HepG2 (cell line): Measurements from ENCODE around the gene COL2A1. TPM values are rescaled to one million over a fixed set of nuclear protein-coding genes. Genes with fewer than 3 reads are reported as not detected.

ENCODE experiments used
- ATAC-seq: fragments of 200-7000 bp; cut with Tn5 transposase; 3 replicates; pipeline ENCODE4 v1.9.1; 2020; ENCODE audit warnings: mild to moderate bottlenecking, moderate library complexity
- BruUV-seq: library from RNA; stranded (reverse); fragments of 400-500 nt; replicated peaks from 2 replicates; lab custom pipeline; 2021; lab: Mats Ljungman, UMichigan
- CTCF ChIA-PET: fragments of 300-600 bp; formaldehyde crosslinking; extraction: SDS; loops from one replicate; lab custom pipeline; 2021; ENCODE audit warnings: low total read pairs, inconsistent platforms, low intra/inter-chr PET ratio; lab: Yijun Ruan, JAX
- POLR2A ChIA-PET: fragments of 350-600 bp; sonication (Branson Sonifier 250); formaldehyde crosslinking; loops from one replicate; lab custom pipeline; 2020; ENCODE audit warnings: antibody characterized with exemption, inconsistent platforms; lab: Yijun Ruan, JAX
- DNase-seq: peaks from one replicate; pipeline ENCODE4 v3.0.0-alpha.2; 2015; ENCODE audit warnings: low spot score
- FAIRE-seq: peaks from 3 replicates; lab custom pipeline; 2011; peaks lifted over from hg19 to GRCh38; lab: Jason Lieb, UNC
- H2AFZ ChIP-seq: one replicate; pipeline ENCODE4 v1.6.1; 2011; ENCODE audit warnings: low read length, inconsistent platforms
- H3K27ac ChIP-seq: fragments of 300-600 bp; 3 replicates; pipeline ENCODE4 v1.8.0; 2011; ENCODE audit warnings: mixed run types, mild to moderate bottlenecking, mixed read lengths, low read length, inconsistent platforms; ENCODE audit not compliant: insufficient read depth; ENCODE audit errors: extremely low read length
- H3K27me3 ChIP-seq, 2 experiments: fragments of 200-600 bp in 1 of 2; 2 replicates in 1 of 2; 3 replicates in 1 of 2; pipeline versions ENCODE4 v1.6.0 to v1.8.0; 2011; ENCODE audit warnings: low read length in 2 of 2, mild to moderate bottlenecking in 2 of 2, moderate library complexity in 2 of 2, inconsistent platforms in 1 of 2; ENCODE audit not compliant: insufficient read depth in 2 of 2, control insufficient read depth in 1 of 2
- H3K36me3 ChIP-seq, 2 experiments: fragments of 200-600 bp in 1 of 2; replicated peaks in 1 of 2; 2 replicates in 1 of 2; 3 replicates in 1 of 2; pipeline versions ENCODE4 v1.5.1 to v1.8.0; 2011; ENCODE audit warnings: low read length in 2 of 2, inconsistent platforms in 1 of 2; ENCODE audit not compliant: insufficient read depth in 2 of 2, control insufficient read depth in 1 of 2
- H3K4me1 ChIP-seq: 2 replicates; pipeline ENCODE4 v1.5.1; 2012; ENCODE audit warnings: low read length, inconsistent platforms; ENCODE audit not compliant: insufficient read depth
- H3K4me2 ChIP-seq: 2 replicates; pipeline ENCODE4 v1.6.0; 2011; ENCODE audit warnings: low read depth, low read length, inconsistent platforms
- H3K4me3 ChIP-seq, 3 experiments: fragments of 200-600 bp in 1 of 3; sonication (generic), shearing (Covaris generic) in 1 of 3; replicated peaks in 1 of 3; 2 replicates each; pipeline ENCODE4 v1.5.1; 2011 to 2016; ENCODE audit warnings: low read length in 3 of 3, inconsistent platforms in 2 of 3, low read depth in 2 of 3, mild to moderate bottlenecking in 2 of 3, control low read depth in 1 of 3, mixed read lengths in 1 of 3; ENCODE audit not compliant: insufficient read depth in 1 of 3
- H3K79me2 ChIP-seq: one replicate; pipeline ENCODE4 v1.6.1; 2011; ENCODE audit warnings: low read length, inconsistent platforms; ENCODE audit not compliant: insufficient read depth
- H3K9ac ChIP-seq: 2 replicates; pipeline ENCODE4 v1.6.0; 2011; ENCODE audit warnings: mild to moderate bottlenecking, low read depth, low read length, inconsistent platforms; ENCODE audit not compliant: insufficient read depth
- H3K9me3 ChIP-seq: 2 replicates; pipeline ENCODE4 v1.5.1; 2012; ENCODE audit warnings: mild to moderate bottlenecking, low read length
- H4K20me1 ChIP-seq: 2 replicates; pipeline ENCODE4 v1.6.0; 2011; ENCODE audit warnings: inconsistent platforms, mild to moderate bottlenecking, low read length, moderate library complexity; ENCODE audit not compliant: insufficient read depth
- FOXA3 ChIP-seq: IDR thresholded peaks from 2 replicates; pipeline ENCODE4 v1.6.1; 2016; ENCODE audit warnings: missing genetic modification reagents, missing compliant biosample characterization
- HDAC1 ChIP-seq: sonication (generic); formaldehyde crosslinking; IDR thresholded peaks from 2 replicates; pipeline ENCODE4 v1.5.1; 2020; ENCODE audit warnings: mild to moderate bottlenecking, missing genetic modification reagents
- RARG ChIP-seq: sonication (generic); formaldehyde crosslinking; IDR thresholded peaks from 2 replicates; pipeline ENCODE4 v1.4.0; 2020; ENCODE audit warnings: low read depth, mild to moderate bottlenecking, missing genetic modification reagents
- STAG1 ChIP-seq: sonication (generic); formaldehyde crosslinking; IDR thresholded peaks from 2 replicates; pipeline ENCODE4 v1.4.0; 2020; ENCODE audit warnings: missing genetic modification reagents
- STAT5B ChIP-seq: sonication (generic); formaldehyde crosslinking; IDR thresholded peaks from 2 replicates; pipeline ENCODE4 v1.4.0; 2020; ENCODE audit warnings: missing genetic modification reagents
- TEAD3 ChIP-seq: optimal IDR thresholded peaks from 2 replicates; pipeline ENCODE3; 2016; ENCODE audit warnings: borderline replicate concordance
- ZBTB21 ChIP-seq: sonication (generic); formaldehyde crosslinking; IDR thresholded peaks from 2 replicates; pipeline ENCODE4 v1.4.0; 2020; ENCODE audit warnings: missing genetic modification reagents
- ZNF17 ChIP-seq: sonication (generic); formaldehyde crosslinking; IDR thresholded peaks from 2 replicates; pipeline ENCODE4 v1.5.0; 2020; ENCODE audit warnings: mild to moderate bottlenecking, missing genetic modification reagents
- ZNF879 ChIP-seq: sonication (generic); formaldehyde crosslinking; IDR thresholded peaks from 2 replicates; pipeline ENCODE4 v1.8.1; 2023; ENCODE audit warnings: missing genetic modification reagents
- ZSCAN22 ChIP-seq: sonication (generic); formaldehyde crosslinking; IDR thresholded peaks from 2 replicates; pipeline ENCODE4 v1.4.0; 2020; ENCODE audit warnings: mild to moderate bottlenecking, missing genetic modification reagents
- WGBS: methylation state at CpG from one replicate; pipeline ENCODE4 v1.1.6; 2017; ENCODE audit warnings: low lambda C conversion rate; 5-methylcytosine and 5-hydroxymethylcytosine counted together
- in situ Hi-C: cut with HindIII; loops from 2 replicates; pipeline ENCODE4 v1.10.0; 2017; ENCODE audit warnings: low pct_unique_long_range_greater_than_20kb; ENCODE audit not compliant: extremely low pct_ligation_motif_present
- intact Hi-C: fragments of 100-400 bp; cut with micrococcal nuclease; formaldehyde crosslinking; loops from one replicate; pipeline ENCODE4 v1.10.0; 2022; ENCODE audit not compliant: unreplicated experiment
- polyA plus RNA-seq, 8 experiments: library from polyadenylated mRNA; depleted of rRNA in 3 of 8; stranded (reverse) in 7 of 8; unstranded in 1 of 8; fragments of >200 nt; fragmentation: Illumina TruSeq in 4 of 8; extraction: Trizol in 4 of 8; gene quantifications; 2 replicates each; pipeline versions ENCODE4 v1.2.1 to v1.2.3, GENCODE V29; 2011 to 2016; ENCODE audit warnings: low read depth in 4 of 8, missing spikeins in 1 of 8, mixed read lengths in 1 of 8; ENCODE audit not compliant: insufficient read depth in 1 of 8
- total RNA-seq, 5 experiments: library from RNA; depleted of rRNA; stranded (reverse); fragments of >200 nt; fragmentation: Illumina TruSeq; extraction: Trizol; gene quantifications; 2 replicates each; pipeline ENCODE4 v1.2.3, GENCODE V29; 2016; ENCODE audit warnings: low read depth in 1 of 5
- TF ChIP-seq, protein P1 (sequence below): sonication (generic); formaldehyde crosslinking; IDR thresholded peaks from 2 replicates; pipeline ENCODE4 v1.4.0; 2020; ENCODE audit warnings: missing genetic modification reagents
- TF ChIP-seq, protein P2 (sequence below): sonication (generic); formaldehyde crosslinking; IDR thresholded peaks from 2 replicates; pipeline ENCODE4 v1.8.0; 2022; ENCODE audit warnings: mild to moderate bottlenecking, missing genetic modification reagents
- TF ChIP-seq, protein P3 (sequence below): sonication (generic); formaldehyde crosslinking; IDR thresholded peaks from 2 replicates; pipeline ENCODE4 v1.4.0; 2020; ENCODE audit warnings: mild to moderate bottlenecking, missing genetic modification reagents, borderline replicate concordance

The COL2A1 gene
- total and polyA plus RNA-seq, 2 of the 13 experiments (the other 11 are each of a cell fraction or from before 2014, with no cell fraction given), result 7.4 to 38.3 TPM

DNA sequence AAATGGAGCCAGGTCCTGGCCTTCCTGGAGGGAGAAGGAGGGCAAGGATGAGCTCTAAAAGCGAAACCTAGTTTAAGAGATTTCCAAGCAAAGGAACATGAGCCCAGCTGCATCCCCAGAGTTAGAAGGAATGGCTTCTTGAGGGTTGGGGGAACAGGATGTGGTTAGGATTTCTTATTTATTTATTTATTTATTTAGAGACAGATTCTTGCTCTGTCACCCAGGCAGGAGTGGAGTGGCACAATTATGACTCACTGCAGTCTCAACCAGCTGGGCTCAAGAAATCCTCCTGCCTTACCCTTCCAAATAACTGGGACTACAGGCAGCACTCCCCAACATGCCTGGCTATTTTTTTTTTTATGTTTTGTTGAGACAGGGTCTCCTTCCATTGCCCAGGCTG lies 66.2 kb downstream of the COL2A1 start:
- POLR2A ChIA-PET, result no interaction called here
- no TSS peak for BruUV-seq
- Histone ChIP-seq H4K20me1 (no peaks in the 10 kb centered on the region), H3K4me1 (peaks cover 16% of the 10 kb centered on the region), H3K4me3 (no peak overlapping the region), H3K9ac (no peak overlapping the region), H3K27me3 (peaks cover 0 to 7% of the 10 kb centered on the region in 2 experiments; a peak in 2 of 5 replicates), H3K79me2 (no peaks in the 10 kb centered on the region), H3K27ac (no peak overlapping the region), H3K9me3 (no peaks in the 10 kb centered on the region), H3K36me3 (no peaks in the 10 kb centered on the region), H2AFZ (no peak overlapping the region), H3K4me2 (no peak overlapping the region)
- no peak for DNase-seq
- FAIRE-seq, result no peak
- WGBS, result 40% methylated on average over 1 of the region's 1 CpG
- ATAC-seq, result no peak
- CTCF ChIA-PET, result no interaction called here
- intact Hi-C loops (no loop called here), in situ Hi-C loops (no loop called here)
- no peak for TF ChIP-seq STAT5B
- TF ChIP-seq RARG (CRISPR knock-in tag), result no peak
- no peak for TF ChIP-seq ZNF879 (CRISPR knock-in tag)
- no peak for TF ChIP-seq STAG1
- TF ChIP-seq, protein P1, sequence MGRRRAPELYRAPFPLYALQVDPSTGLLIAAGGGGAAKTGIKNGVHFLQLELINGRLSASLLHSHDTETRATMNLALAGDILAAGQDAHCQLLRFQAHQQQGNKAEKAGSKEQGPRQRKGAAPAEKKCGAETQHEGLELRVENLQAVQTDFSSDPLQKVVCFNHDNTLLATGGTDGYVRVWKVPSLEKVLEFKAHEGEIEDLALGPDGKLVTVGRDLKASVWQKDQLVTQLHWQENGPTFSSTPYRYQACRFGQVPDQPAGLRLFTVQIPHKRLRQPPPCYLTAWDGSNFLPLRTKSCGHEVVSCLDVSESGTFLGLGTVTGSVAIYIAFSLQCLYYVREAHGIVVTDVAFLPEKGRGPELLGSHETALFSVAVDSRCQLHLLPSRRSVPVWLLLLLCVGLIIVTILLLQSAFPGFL (CRISPR knock-in tag), result no peak

DNA sequence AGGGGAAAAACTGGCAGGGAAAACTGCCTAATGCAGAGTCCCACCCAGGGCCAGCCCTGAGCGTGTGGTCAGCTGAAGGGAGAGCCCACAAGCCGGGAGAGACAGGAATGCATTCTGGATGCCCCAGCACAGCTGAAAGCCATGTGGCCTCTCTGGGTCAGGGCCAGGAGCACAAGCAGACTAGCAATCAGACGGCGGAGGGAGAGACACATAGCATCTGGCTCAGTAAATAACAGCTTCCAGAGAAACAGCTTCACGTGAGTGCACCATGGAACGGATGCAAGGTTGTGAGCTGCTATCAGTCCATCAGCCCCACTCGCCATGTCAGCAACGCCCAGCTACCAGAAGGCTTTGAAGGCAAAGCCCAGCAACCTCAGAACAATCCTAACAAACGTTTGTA lies 69.1 kb downstream of the COL2A1 start:
- DNase-seq, result peak; percentile 33
- no peak overlapping the region for H3K4me3 ChIP-seq
- peaks cover 2 to 3% of the 10 kb centered on the region in 2 experiments; a peak in 1 of 5 replicates for H3K27me3 ChIP-seq
- 0% methylated on average over 3 of the region's 9 CpGs for WGBS
- no peak overlapping the region for H2AFZ ChIP-seq
- ChIA-PET POLR2A (no interaction called here), CTCF (no interaction called here)
- in situ Hi-C loops (no loop called here), intact Hi-C loops (no loop called here)
- H3K4me2 ChIP-seq, result no peak overlapping the region
- peaks cover 11% of the 10 kb centered on the region for H3K4me1 ChIP-seq
- H3K79me2 ChIP-seq, result no peaks in the 10 kb centered on the region
- ATAC-seq, result peak; percentile 92
- no peaks in the 10 kb centered on the region for H3K36me3 ChIP-seq
- peak; percentile 8 for FAIRE-seq
- no peaks in the 10 kb centered on the region for H4K20me1 ChIP-seq
- no TSS peak for BruUV-seq
- H3K9me3 ChIP-seq, result no peaks in the 10 kb centered on the region
- no peak overlapping the region for H3K9ac ChIP-seq
- no peak overlapping the region for H3K27ac ChIP-seq
- TF ChIP-seq TEAD3 (CRISPR knock-in tag) (peak; percentile 54), FOXA3 (peak; percentile 20; the same call in 1 of the 2 replicates), HDAC1 (CRISPR knock-in tag) (peak; percentile 31; the same call in 1 of the 2 replicates), ZNF17 (CRISPR knock-in tag) (no peak), ZSCAN22 (peak; percentile 96), ZBTB21 (no peak)
- TF ChIP-seq, protein P2, sequence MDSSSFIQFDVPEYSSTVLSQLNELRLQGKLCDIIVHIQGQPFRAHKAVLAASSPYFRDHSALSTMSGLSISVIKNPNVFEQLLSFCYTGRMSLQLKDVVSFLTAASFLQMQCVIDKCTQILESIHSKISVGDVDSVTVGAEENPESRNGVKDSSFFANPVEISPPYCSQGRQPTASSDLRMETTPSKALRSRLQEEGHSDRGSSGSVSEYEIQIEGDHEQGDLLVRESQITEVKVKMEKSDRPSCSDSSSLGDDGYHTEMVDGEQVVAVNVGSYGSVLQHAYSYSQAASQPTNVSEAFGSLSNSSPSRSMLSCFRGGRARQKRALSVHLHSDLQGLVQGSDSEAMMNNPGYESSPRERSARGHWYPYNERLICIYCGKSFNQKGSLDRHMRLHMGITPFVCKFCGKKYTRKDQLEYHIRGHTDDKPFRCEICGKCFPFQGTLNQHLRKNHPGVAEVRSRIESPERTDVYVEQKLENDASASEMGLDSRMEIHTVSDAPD, result no peak
- TF ChIP-seq, protein P3, sequence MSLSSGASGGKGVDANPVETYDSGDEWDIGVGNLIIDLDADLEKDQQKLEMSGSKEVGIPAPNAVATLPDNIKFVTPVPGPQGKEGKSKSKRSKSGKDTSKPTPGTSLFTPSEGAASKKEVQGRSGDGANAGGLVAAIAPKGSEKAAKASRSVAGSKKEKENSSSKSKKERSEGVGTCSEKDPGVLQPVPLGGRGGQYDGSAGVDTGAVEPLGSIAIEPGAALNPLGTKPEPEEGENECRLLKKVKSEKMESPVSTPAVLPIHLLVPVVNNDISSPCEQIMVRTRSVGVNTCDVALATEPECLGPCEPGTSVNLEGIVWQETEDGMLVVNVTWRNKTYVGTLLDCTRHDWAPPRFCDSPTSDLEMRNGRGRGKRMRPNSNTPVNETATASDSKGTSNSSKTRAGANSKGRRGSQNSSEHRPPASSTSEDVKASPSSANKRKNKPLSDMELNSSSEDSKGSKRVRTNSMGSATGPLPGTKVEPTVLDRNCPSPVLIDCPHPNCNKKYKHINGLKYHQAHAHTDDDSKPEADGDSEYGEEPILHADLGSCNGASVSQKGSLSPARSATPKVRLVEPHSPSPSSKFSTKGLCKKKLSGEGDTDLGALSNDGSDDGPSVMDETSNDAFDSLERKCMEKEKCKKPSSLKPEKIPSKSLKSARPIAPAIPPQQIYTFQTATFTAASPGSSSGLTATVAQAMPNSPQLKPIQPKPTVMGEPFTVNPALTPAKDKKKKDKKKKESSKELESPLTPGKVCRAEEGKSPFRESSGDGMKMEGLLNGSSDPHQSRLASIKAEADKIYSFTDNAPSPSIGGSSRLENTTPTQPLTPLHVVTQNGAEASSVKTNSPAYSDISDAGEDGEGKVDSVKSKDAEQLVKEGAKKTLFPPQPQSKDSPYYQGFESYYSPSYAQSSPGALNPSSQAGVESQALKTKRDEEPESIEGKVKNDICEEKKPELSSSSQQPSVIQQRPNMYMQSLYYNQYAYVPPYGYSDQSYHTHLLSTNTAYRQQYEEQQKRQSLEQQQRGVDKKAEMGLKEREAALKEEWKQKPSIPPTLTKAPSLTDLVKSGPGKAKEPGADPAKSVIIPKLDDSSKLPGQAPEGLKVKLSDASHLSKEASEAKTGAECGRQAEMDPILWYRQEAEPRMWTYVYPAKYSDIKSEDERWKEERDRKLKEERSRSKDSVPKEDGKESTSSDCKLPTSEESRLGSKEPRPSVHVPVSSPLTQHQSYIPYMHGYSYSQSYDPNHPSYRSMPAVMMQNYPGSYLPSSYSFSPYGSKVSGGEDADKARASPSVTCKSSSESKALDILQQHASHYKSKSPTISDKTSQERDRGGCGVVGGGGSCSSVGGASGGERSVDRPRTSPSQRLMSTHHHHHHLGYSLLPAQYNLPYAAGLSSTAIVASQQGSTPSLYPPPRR (CRISPR knock-in tag), result 0 out of 2 replicates have a peak, but pooled peaks have one; percentile 35
